ENCODE results near the gene PLXNA4.

Gene PLXNA4

GRCh38 chr7:132106491-132106890, 469.8 kb downstream of the PLXNA4 start:
- TF ChIP-seq CTCF (IDR thresholded peaks at IDR 0.05; ENCODE audit: low read depth, low read length, missing control alignments): no peak
- DNase-seq: no peak
- in situ Hi-C loops (cut with HindIII; ENCODE audit: low pct_ligation_motif_present, low sequenced_read_pairs): no loop called here
- Histone ChIP-seq H3K4me3 (ENCODE audit: low read depth, low read length) (no peak overlapping the region), H3K27ac (no peak overlapping the region), H3K36me3 (replicated peaks) (no peaks in the 10 kb centered on the region), H3K27me3 (replicated peaks) (no peaks in the 10 kb centered on the region)

GRCh38 chr7:132105096-132105495, 471.2 kb downstream of the PLXNA4 start:
- in situ Hi-C loops (cut with HindIII; ENCODE audit: low pct_ligation_motif_present, low sequenced_read_pairs): no loop called here
- H3K27me3 ChIP-seq (replicated peaks): no peaks in the 10 kb centered on the region
- DNase-seq: no peak
- H3K4me3 ChIP-seq (ENCODE audit: low read depth, low read length): no peak overlapping the region
- H3K36me3 ChIP-seq (replicated peaks): no peaks in the 10 kb centered on the region
- no peak for TF ChIP-seq CTCF (IDR thresholded peaks at IDR 0.05; ENCODE audit: low read depth, low read length, missing control alignments)
- no peak overlapping the region for H3K27ac ChIP-seq

DNA sequence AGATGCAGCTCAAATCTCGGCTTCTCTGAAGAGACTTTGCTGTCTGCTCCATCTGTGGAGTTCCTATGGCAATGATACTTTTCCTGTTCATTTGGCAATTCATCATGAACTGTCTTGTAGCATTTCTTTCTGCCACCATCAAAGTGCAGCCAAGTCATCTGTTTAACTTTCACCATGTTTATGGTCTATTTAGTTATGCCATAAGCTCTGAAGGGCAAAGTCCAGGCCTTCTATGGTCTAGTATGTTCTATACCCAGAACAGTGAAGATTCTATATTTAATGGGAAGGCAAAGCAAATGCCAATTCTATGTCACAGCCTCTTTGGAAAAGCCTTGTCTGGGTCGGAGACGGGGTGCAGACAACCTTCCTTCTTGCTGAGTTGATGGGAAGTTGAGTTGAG, 472.6 kb downstream of the PLXNA4 start:
- Histone ChIP-seq H3K4me3 (ENCODE audit: low read depth, low read length) (no peak overlapping the region), H3K27me3 (replicated peaks) (no peaks in the 10 kb centered on the region), H3K27ac (no peak overlapping the region), H3K36me3 (replicated peaks) (no peaks in the 10 kb centered on the region)
- in situ Hi-C loops (cut with HindIII; ENCODE audit: low pct_ligation_motif_present, low sequenced_read_pairs): no loop called here
- TF ChIP-seq CTCF (IDR thresholded peaks at IDR 0.05; ENCODE audit: low read depth, low read length, missing control alignments): no peak
- DNase-seq: no peak

DNA sequence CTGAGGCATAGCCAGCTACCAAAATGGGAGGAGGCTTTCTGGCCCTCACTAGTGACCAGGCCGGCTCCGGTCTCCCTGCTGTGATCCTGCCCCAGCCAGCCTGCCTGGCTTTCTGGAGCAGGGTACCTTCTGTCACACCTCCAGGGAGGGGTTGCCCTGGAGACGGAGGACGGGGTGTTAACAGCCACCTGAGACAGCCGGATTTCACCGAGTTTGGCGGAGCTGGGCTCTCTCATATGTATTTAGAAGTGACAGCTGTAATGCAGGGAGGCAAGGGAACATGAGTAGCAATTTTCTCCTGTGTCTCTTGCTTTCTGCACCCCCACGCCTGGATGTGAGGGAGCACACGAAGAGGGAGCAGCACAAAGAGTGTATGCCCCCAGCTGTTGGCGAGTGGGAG, 473.3 kb downstream of the PLXNA4 start:
- H3K4me3 ChIP-seq (ENCODE audit: low read depth, low read length): no peak overlapping the region
- no peak for TF ChIP-seq CTCF (IDR thresholded peaks at IDR 0.05; ENCODE audit: low read depth, low read length, missing control alignments)
- in situ Hi-C loops (cut with HindIII; ENCODE audit: low pct_ligation_motif_present, low sequenced_read_pairs): no loop called here

DNA sequence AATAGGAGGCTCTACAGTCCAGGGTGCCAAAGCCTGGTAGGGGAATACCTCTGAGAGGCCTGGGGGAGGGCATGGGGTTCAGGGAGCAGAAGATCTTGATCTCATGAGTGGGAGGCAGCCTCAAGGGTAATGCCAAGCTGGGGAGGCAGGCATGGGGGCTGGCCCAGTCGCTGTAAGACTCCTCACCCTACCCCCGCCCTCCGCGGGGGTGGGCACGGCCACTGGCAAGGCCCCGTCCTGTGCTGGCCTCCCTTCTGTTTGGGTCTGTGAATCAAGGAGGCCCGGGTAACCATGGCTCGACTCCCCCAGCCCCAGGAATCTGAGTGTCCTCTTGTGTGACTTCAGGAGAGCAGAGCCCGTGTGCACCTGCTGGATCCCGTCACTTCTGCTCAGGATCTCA, 473.9 kb downstream of the PLXNA4 start:
- no peak for DNase-seq
- Histone ChIP-seq H3K36me3 (replicated peaks) (no peaks in the 10 kb centered on the region), H3K27me3 (replicated peaks) (no peaks in the 10 kb centered on the region), H3K27ac (no peak overlapping the region), H3K4me3 (ENCODE audit: low read depth, low read length) (no peak overlapping the region)
- in situ Hi-C loops (cut with HindIII; ENCODE audit: low pct_ligation_motif_present, low sequenced_read_pairs): no loop called here
- no peak for TF ChIP-seq CTCF (IDR thresholded peaks at IDR 0.05; ENCODE audit: low read depth, low read length, missing control alignments)

More for the DNA sequence above, 473.3 kb downstream of the PLXNA4 start:
- Histone ChIP-seq H3K27ac (no peak overlapping the region), H3K36me3 (replicated peaks) (no peaks in the 10 kb centered on the region), H3K27me3 (replicated peaks) (no peaks in the 10 kb centered on the region)
- DNase-seq: no peak

DNA sequence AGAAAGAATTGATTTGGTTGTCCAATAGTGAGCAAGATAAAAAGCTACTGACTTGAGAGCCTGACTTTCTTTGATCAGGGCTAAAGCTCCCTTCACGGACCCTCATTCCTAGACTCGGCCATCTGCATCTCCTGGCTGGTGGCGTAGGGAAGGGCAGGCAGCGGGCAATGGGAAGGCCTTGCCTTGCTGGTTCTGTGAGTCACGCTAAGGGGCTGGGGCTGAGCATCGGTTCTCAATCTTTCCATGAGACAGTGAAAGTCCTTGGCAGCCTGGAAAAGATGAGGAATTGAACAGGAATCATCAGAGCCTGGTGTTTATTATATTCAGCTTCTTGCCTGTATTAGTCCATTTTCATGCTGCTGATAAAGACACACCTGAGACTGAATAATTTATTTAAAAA, 475.3 kb downstream of the PLXNA4 start:
- no peak overlapping the region for H3K27ac ChIP-seq
- TF ChIP-seq CTCF (IDR thresholded peaks at IDR 0.05; ENCODE audit: low read depth, low read length, missing control alignments): no peak
- DNase-seq: no peak
- H3K4me3 ChIP-seq (ENCODE audit: low read depth, low read length): no peak overlapping the region
- no peaks in the 10 kb centered on the region for H3K36me3 ChIP-seq (replicated peaks)
- in situ Hi-C loops (cut with HindIII; ENCODE audit: low pct_ligation_motif_present, low sequenced_read_pairs): no loop called here
- H3K27me3 ChIP-seq (replicated peaks): no peaks in the 10 kb centered on the region

Data from brain microvascular endothelial cell (primary cell).